Erythroblast (primary cell): ENCODE results near the gene TM7SF2.

Experiments used
- GATA1 ChIP-seq: IDR thresholded peaks from 2 replicates; pipeline ENCODE4 v1.6.1; 2011; ENCODE audit warnings: low read depth, mild to moderate bottlenecking, control low read depth, low read length, moderate library complexity
- POLR2A ChIP-seq: IDR thresholded peaks from 2 replicates; pipeline ENCODE4 v1.6.1; 2011; ENCODE audit warnings: mild to moderate bottlenecking, low read length

- TF ChIP-seq POLR2A (no peak), GATA1 (no peak)
Observed at GRCh38 chr11:65131895-65132237, 20.2 kb downstream of the TM7SF2 start.
